ENCODE results near the gene PNLIPRP2. TPM values are rescaled to one million over a fixed set of nuclear protein-coding genes. Genes with fewer than 3 reads are reported as not detected.

PNLIPRP2 gene
- total RNA-seq, 2 experiments from 2014 or later, result not detected

DNA sequence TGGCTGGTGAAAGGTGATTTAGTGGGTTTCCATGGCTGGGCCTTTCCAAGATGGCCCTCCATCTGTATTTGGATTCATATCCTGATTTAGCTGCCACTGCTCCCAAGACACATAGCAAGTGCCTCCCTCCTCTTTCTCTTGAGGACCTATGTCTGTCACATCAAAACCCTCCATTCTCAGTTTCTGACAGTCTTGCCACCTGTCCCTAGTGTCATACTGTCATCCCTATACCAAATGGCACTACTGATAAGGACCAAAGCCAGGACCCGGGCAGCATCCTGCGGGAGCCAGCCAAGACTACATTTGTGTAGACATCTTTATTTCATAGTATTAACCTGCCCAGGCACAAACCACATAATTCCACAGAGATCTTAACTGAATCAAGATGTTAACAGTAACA is 34.8 kb downstream of the PNLIPRP2 start:
- ChIA-PET CTCF (ENCODE audit: unreplicated experiment) (no interaction called here), POLR2A (no interaction called here)
- intact Hi-C loops (cut with micrococcal nuclease; ENCODE audit: unreplicated experiment), result no loop called here
- Histone ChIP-seq H3K4me2 (ENCODE audit: low read length) (no peak overlapping the region), H3K9me3 (ENCODE audit: low read length) (no peaks in the 10 kb centered on the region), H3K36me3 (ENCODE audit: insufficient read depth, low read length) (no peaks in the 10 kb centered on the region), H4K20me1 (ENCODE audit: insufficient read depth, low read length) (no peaks in the 10 kb centered on the region), H3K27ac (ENCODE audit: low read depth, low read length, poor library complexity, severe bottlenecking) (no peak overlapping the region), H3K4me3 (ENCODE audit: low read depth, low read length, poor library complexity, severe bottlenecking) (no peak overlapping the region), H3K9me2 (ENCODE audit: insufficient read depth, low read length) (no peaks in the 10 kb centered on the region), H3K79me2 (ENCODE audit: insufficient read depth, low read depth, low read length) (no peaks in the 10 kb centered on the region), H3K4me1 (ENCODE audit: insufficient read depth, low read length, poor library complexity, severe bottlenecking) (no peaks in the 10 kb centered on the region), H2AFZ (ENCODE audit: low read length) (no peak overlapping the region)
- DNase-seq (ENCODE audit: low spot score), result no peak
- no TSS peak for BruUV-seq (replicated peaks)
- TF ChIP-seq EZH2phosphoT487 (IDR thresholded peaks at IDR 0.05; ENCODE audit: borderline replicate concordance, low read depth, low read length), result no peak
- TF ChIP-seq, protein P1, sequence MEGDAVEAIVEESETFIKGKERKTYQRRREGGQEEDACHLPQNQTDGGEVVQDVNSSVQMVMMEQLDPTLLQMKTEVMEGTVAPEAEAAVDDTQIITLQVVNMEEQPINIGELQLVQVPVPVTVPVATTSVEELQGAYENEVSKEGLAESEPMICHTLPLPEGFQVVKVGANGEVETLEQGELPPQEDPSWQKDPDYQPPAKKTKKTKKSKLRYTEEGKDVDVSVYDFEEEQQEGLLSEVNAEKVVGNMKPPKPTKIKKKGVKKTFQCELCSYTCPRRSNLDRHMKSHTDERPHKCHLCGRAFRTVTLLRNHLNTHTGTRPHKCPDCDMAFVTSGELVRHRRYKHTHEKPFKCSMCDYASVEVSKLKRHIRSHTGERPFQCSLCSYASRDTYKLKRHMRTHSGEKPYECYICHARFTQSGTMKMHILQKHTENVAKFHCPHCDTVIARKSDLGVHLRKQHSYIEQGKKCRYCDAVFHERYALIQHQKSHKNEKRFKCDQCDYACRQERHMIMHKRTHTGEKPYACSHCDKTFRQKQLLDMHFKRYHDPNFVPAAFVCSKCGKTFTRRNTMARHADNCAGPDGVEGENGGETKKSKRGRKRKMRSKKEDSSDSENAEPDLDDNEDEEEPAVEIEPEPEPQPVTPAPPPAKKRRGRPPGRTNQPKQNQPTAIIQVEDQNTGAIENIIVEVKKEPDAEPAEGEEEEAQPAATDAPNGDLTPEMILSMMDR (conservative IDR thresholded peaks at IDR 0.05; ENCODE audit: low read length), result no peak

DNA sequence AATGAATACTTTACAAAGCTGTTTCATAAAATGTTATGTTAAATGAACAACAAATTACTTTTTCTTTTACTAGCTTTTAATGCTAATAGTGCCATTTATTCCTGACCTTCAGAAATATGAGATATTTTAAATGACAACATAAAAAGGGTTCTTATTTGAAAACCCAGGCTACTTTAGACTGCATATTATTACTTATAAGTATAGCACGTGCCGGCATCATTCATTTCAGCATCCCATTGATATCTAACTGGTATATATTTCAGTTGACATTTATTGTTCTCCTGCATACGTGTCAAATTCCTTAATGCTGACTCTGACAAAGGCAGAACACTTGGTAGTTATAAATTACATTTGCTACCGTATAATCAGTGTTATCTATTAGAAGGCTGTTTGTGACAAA is 35.3 kb downstream of the PNLIPRP2 start:
- no peaks in the 10 kb centered on the region for H3K79me2 ChIP-seq (ENCODE audit: insufficient read depth, low read depth, low read length)
- ChIA-PET POLR2A (no interaction called here), CTCF (ENCODE audit: unreplicated experiment) (no interaction called here)
- no peak overlapping the region for H3K27ac ChIP-seq (ENCODE audit: low read depth, low read length, poor library complexity, severe bottlenecking)
- TF ChIP-seq, protein P1 (conservative IDR thresholded peaks at IDR 0.05; ENCODE audit: low read length), result no peak
- no peak for TF ChIP-seq EZH2phosphoT487 (IDR thresholded peaks at IDR 0.05; ENCODE audit: borderline replicate concordance, low read depth, low read length)
- no peaks in the 10 kb centered on the region for H4K20me1 ChIP-seq (ENCODE audit: insufficient read depth, low read length)
- H3K4me1 ChIP-seq (ENCODE audit: insufficient read depth, low read length, poor library complexity, severe bottlenecking), result no peaks in the 10 kb centered on the region
- H3K36me3 ChIP-seq (ENCODE audit: insufficient read depth, low read length), result no peaks in the 10 kb centered on the region
- H3K4me3 ChIP-seq (ENCODE audit: low read depth, low read length, poor library complexity, severe bottlenecking), result no peak overlapping the region
- intact Hi-C loops (cut with micrococcal nuclease; ENCODE audit: unreplicated experiment), result no loop called here
- no TSS peak for BruUV-seq (replicated peaks)
- no peaks in the 10 kb centered on the region for H3K9me2 ChIP-seq (ENCODE audit: insufficient read depth, low read length)
- H3K9me3 ChIP-seq (ENCODE audit: low read length), result no peaks in the 10 kb centered on the region
- no peak overlapping the region for H3K4me2 ChIP-seq (ENCODE audit: low read length)
- DNase-seq (ENCODE audit: low spot score), result no peak
- no peak overlapping the region for H2AFZ ChIP-seq (ENCODE audit: low read length)

- H3K4me3 ChIP-seq (ENCODE audit: low read depth, low read length, poor library complexity, severe bottlenecking), result no peak overlapping the region
- CTCF ChIA-PET (ENCODE audit: unreplicated experiment), result no interaction called here
- no peaks in the 10 kb centered on the region for H3K9me2 ChIP-seq (ENCODE audit: insufficient read depth, low read length)
- no peaks in the 10 kb centered on the region for H3K36me3 ChIP-seq (ENCODE audit: insufficient read depth, low read length)
- no peaks in the 10 kb centered on the region for H3K4me1 ChIP-seq (ENCODE audit: insufficient read depth, low read length, poor library complexity, severe bottlenecking)
- TF ChIP-seq EZH2phosphoT487 (IDR thresholded peaks at IDR 0.05; ENCODE audit: borderline replicate concordance, low read depth, low read length), result no peak
- TF ChIP-seq, protein P1 (conservative IDR thresholded peaks at IDR 0.05; ENCODE audit: low read length), result no peak
- no peaks in the 10 kb centered on the region for H4K20me1 ChIP-seq (ENCODE audit: insufficient read depth, low read length)
- no TSS peak for BruUV-seq (replicated peaks)
- H3K27ac ChIP-seq (ENCODE audit: low read depth, low read length, poor library complexity, severe bottlenecking), result no peak overlapping the region
- no peaks in the 10 kb centered on the region for H3K9me3 ChIP-seq (ENCODE audit: low read length)
- intact Hi-C loops (cut with micrococcal nuclease; ENCODE audit: unreplicated experiment), result no loop called here
- no peaks in the 10 kb centered on the region for H3K79me2 ChIP-seq (ENCODE audit: insufficient read depth, low read depth, low read length)
- no peak overlapping the region for H2AFZ ChIP-seq (ENCODE audit: low read length)
- no peak overlapping the region for H3K4me2 ChIP-seq (ENCODE audit: low read length)
- DNase-seq (ENCODE audit: low spot score), result no peak
- POLR2A ChIA-PET, result no interaction called here
Observed at GRCh38 chr10:116657863-116658551, 37.3 kb downstream of the PNLIPRP2 start.
